Stimulated activated CD8-positive, alpha-beta memory T cell treated with anti-CD3 and anti-CD28 coated beads, Interleukin-7, amount 100 ng/mL, for 48 hours (primary cell): Measurements from ENCODE around the gene AACS.
"Not testable (repeated sequence)": the region's sequence is repeated elsewhere in the genome, so short reads cannot be mapped to it uniquely, and the experiment has no call there.

Experiments used
- DNase-seq, 2 donors: peaks; one replicate each; pipeline ENCODE4 v3.0.0-alpha.2; 2020; ENCODE audit warnings: low read depth in 1 of 2; ENCODE audit errors: extremely low read depth in 1 of 2

Gene AACS, protein sequence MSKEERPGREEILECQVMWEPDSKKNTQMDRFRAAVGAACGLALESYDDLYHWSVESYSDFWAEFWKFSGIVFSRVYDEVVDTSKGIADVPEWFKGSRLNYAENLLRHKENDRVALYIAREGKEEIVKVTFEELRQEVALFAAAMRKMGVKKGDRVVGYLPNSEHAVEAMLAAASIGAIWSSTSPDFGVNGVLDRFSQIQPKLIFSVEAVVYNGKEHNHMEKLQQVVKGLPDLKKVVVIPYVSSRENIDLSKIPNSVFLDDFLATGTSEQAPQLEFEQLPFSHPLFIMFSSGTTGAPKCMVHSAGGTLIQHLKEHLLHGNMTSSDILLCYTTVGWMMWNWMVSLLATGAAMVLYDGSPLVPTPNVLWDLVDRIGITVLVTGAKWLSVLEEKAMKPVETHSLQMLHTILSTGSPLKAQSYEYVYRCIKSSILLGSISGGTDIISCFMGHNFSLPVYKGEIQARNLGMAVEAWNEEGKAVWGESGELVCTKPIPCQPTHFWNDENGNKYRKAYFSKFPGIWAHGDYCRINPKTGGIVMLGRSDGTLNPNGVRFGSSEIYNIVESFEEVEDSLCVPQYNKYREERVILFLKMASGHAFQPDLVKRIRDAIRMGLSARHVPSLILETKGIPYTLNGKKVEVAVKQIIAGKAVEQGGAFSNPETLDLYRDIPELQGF

DNA sequence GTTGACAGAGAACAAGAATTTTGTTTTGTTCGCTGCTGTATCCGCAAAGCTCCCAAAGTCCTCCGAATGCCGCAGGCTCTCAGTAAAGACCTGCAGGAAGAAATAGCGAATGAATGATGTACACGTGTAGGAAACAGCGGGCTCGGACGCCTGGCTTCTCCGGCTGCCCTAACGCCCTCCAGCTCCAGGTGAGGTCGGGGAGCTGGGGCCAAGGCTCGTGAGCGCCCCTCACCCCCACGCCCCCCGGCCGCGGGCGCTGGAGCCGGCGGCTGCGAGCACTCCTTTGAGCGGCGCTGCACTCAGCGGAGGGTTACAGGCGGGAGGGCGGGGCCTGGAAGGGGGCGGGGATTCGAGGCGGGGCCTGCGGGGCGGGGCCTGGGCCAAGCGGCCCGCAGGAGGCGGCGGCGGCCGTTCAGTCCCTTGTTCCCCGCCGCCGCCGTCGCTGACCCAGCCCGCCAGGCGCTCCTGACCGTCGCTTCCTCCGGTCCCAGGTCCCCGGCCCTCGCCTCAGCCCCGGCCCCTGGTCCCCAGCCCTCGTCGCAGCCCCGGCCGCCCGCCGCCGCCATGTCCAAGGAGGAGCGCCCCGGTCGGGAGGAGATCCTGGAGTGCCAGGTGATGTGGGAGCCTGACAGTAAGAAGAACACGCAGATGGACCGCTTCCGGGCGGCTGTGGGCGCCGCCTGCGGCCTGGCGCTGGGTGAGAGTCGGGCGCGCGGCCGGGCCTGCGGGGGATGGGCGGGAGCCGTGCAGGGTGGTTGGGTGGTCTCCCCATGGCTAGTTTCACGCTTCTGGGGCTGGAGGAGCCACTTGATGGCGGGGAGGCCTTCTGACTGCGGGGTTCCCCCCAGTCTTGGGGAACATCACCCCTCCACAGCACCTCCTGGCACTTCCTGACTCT lies at the start of gene AACS:
TSS of gene AACS (plus strand) at position 415 of the 898 bp plus-strand sequence. CDS start at position 565, 150 bp downstream.
- DNase-seq = peak; percentile 34 to 48

DNA sequence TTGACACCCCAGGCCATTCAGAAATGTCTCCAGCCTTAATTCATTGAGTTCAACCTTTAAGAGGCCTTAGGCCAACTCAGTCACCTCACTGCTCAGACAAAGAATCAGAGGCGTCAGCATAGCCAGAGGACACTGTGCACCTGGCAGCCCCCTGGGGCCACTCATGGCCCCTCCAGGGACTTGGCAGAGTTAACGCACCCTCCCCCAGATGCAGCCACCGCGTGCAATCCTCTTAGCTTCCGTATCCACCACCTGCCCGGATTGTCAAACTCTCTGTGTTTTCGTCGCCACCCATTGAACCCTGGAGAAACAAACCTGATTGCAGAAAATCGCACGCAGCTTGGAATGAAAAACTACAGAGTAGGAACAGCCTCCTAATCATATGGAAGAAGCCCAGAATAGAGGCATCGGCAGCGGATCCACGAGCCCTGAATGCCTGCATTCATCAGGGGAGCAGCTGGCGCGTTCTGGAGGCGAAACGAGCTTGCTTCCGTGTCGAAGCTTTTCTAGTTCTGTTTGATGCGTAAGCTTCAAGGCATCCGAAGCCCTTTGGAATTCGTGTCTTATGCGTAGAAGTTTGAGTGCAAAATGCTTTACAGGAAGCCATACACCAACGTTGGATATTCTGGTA lies 49.4 kb upstream of the AACS start:
- DNase-seq = no peak

DNA sequence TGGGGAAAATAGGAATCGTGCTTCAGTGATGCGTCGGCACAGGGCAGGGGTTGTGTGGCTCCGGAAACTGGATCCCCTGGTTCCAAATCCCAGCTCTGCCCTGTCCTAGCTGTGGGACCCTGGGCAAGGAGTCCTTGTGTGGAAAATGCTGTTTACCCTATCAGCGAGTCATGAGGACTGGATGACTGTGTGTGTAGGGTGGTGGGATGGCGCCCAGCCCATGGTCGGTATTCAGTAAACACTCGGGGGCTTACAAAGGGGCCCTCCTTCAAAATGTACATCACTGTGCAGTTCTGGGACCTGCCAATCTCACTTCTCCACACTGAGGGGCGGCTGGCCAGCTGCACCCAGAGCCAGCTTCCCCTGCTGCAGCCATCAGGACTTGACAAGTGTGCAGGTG lies 47.4 kb upstream of the AACS start:
- no peak for DNase-seq

DNA sequence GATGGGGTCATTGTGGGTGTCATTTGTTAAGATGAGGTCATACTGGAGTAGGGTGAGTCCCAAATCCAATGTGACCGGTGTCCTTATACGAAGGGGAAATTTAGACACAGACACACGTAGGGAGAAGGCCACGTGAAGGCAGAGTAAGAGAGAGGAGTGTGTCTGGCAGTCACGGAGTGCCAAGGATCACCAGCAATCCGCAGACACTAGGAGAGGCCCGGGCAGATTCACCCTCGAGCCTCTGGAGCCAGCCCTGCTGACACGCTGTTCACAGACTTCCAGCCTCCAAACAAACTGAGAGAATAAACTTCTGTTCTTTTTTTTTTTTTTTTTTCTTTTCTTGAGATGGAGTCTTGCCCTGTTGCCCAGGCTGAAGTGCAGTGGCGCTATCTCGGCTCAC lies 46.9 kb upstream of the AACS start:
- no peak for DNase-seq

DNA sequence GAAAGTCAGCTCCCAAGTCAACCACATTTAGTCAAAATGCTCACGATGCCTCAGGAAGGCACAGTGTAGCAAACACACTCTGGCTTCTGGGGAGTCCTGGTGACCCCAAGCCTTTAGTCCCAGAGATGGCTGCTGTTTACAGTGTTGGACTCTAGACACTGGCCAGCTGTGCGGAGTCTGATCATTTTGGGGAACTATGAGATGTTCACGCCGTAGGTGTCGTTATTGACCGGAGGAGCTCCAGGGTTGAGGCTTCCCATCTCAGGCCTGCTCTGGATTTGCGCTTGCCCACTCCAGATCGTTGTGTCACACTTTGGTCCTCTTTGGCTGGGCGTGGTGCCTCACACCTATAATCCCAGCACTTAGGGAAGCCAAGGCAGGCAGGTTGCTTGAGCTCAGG lies 44.1 kb upstream of the AACS start:
- no peak for DNase-seq

DNA sequence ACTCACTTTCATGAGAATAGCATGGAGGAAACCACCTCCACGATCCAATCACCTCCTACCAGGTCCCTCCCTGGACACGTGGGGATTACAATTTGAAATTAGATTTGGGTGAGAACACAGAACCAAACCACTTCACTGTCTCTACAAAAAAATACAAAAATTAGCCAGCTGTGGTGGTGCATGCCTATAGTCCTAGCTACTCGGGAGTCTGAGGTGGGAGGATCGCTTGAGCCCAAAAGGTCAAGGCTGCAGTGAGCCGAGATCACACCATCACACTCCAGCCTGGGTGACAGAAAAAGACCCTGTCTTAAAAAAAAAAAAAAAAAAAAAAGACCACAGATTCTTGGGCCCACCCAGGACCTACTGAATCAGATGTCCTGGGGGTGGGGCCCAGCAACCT lies 43.5 kb upstream of the AACS start:
- no peak for DNase-seq

DNA sequence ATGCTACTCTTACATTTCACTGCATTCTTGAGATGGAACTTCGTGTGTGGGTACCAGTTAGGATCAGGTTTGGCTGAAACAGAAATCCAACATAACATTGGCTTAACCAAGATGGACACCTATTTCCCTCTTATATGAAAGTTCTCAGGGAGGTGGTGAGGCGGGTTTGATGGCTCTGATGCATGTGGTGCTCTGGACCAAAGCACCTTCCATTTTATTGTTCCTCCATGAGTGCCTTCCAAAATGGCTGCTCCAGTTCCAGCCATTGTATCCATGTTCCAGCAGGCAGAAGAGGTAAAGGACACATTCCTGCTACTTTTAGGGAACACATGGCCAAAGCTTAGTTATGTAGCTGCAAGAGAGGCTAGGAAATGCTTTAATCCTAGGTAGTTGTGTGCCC lies 42.2 kb upstream of the AACS start:
- no peak for DNase-seq

DNA sequence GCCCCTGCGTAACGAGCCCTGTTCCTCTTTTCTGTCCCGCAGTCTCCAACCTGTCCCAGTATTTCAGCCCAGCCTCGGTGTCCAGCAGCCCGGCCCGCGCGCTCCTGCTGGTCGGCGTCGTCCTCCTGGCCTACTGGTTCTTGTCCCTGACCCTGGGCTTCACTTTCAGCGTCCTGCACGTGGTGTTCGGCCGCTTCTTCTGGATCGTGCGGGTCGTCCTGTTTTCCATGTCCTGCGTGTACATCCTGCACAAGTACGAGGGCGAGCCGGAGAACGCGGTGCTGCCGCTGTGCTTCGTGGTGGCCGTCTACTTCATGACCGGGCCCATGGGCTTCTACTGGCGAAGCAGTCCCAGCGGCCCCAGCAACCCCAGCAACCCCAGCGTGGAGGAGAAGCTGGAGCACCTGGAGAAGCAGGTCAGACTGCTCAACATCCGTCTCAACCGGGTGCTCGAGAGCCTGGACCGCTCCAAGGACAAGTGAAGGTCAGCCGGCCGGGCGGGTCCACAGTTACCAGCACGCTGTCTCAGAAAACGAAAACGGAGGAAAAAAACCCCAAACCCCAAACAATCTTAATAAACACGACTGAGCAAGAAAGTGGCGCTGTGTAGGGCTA lies 40.2 kb upstream of the AACS start:
- DNase-seq = no peak

DNA sequence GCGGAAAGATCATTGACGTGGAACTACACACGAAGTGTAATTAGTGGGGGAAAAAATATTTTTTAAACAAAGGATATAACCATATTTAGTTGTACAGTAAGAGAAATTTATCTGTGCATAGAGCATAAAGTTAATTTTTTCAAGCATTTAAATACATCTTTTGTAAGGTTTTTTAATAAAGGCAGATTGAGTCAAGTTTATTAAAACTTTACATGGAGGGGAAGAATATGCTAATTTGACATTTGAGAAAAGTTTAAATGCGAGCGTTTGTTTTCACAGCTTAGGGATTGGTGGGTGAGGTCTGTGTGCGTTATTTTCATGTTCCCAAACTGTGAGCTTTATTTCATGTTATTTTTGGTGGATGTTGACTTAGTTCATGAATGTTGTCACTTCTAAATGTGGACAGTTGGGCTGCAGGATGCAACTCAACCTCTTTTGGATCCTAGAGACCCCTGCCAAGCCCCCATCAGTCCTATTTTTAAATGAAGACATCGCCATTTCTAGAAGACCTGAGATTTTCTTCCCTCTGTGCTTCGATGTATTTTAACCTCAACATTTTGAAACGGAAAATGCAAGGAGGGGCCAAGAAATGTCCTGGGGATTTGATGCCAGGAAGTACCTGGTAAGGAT lies 39.5 kb upstream of the AACS start:
- no peak for DNase-seq

DNA sequence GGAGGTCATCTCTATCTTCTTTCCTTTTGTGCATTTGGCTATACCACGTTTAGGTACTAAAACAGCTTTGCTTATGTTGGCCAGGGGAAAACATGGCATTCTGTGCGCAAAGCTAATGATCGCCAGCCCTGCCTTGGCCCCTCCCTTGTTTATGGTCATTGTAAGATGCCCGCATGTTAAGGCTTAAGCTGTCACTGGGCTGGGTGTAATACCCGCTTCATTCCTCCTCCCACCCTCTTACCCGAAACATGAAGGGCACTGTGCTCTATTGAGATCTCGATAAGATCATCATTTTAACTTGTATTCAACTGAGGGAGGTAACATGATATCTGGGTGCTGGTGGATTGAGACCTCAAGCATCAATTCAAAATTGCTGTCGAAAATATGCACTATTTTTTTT lies 37.1 kb upstream of the AACS start:
- no peak for DNase-seq

DNA sequence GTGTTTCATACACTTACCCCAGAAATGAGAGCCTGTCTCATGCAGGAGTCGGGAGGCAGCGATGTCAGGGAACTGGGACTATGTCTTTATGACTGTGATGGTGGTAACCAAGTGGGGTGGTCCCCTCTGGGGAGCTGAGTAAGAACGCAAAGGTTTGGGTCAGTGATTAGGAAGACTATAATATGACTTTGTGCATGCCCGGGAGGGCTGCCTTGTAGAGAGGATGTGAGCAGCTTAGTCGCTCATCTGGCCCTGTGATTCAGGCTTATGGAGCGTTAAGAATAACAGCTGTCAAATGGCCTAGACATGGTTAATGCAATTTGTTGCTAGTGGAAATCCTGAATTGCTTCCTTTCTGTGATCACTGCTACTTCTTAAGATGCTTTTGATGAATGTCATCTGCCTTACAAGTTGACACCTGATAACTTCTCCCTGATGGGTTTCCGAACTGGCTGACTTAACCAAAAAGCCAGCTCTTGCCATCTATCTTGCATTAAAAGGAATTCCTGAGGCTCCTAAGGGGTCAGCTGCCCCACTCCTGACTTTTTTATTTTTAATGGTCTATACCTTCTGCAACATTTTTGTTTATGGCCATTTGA lies 35.4 kb upstream of the AACS start:
- DNase-seq = no peak

DNA sequence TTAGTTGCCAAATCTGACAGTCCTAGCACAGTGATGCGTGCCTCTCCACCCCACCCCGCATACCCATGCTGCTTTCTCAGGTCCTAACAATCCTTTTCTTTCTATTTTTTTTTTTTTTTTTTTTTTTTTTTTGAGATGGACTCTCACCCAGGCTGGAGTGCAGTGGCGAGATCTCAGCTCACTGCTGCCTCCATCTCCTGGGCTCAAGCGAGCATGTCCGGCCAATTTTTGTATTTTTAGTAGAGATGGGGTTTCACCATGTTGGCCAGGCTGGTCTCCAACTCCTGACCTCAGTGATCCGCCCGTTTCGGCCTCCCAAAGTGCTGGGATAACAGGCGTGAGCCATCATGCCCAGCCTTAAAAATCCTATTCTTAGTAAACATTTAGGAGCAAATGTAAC lies 33.8 kb upstream of the AACS start:
- not testable (repeated sequence) for DNase-seq

DNA sequence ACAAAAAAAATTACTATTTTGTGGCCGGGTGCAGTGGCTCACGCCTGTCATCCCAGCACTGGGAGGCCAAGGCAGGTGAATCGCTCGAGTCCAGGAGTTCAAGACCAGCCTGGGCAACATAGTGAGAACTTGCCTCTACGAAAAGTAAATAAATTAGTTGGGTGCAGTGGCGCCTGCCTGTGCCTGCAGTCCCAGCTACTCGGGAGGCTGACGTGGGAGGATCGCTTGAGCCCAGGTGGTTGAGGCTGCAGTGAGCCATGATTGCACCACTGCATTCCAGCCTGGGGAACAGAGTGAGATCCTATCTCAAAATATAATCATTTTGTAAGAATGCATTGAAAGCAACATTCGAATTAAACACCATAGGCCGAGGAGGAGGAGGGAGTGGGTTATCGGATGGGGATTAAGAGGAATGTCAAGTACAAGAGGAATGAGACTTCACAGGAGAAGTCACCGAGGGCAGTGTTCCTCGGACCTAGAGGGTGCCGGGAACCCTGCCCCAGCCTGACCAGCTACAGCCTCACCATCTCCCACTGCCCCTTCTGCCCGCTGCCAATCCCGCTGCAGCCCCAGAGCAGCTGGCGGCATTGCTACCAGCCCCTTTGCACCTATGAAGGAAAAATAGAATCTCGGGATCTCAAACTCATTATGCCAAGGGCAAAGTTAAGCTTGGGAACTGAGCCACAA lies 32.6 kb upstream of the AACS start:
- no peak for DNase-seq

DNA sequence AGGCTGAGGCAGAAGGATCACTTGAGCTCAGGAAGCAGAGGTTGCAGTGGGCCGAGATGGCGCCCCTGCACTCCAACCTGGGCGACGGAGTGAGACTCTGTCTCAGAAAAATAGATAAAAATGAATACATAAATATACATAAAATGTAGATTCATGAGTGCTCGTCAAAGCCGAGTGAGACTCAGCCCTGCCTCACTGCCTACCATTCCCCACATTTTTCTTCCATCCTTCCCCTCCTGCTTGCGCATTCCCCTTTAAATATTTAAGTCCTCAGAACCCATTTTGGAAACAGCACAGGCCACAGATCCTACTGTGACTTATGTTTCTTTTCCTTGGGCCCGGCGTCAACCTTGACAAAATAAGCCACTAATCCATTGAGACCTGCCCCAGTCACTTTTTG lies 31.9 kb upstream of the AACS start:
- DNase-seq = no peak

DNA sequence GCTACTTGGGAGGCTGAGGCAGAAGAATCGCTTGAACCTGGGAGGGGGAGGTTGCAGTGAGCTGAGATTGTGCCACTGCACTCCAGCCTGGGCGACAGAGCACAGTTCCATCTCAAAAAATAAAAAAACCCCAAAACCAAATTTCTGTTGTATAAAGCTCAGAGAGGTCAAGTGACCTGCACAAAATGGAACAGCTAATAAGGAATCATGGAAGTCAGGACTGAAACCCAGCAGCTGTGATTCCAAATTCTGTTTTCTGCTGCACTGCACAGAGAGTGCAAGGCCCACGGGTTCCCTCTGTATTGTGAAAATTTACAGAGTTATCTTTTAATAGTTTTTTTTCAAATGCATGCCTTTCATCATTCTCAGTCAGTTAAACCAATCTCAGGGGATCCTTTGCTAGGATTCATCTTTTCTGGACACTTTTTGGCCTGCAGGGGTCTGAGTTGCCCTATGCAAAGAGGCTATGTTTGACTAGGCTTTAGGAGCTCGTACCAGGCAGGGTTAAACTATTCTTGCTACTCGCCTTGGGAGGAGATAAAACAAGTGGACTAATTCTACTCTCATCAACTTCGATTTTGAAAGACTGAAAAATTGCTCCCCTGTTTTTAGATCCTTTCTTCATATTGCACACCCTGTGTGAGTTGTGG lies 26.1 kb upstream of the AACS start:
- DNase-seq = no peak

DNA sequence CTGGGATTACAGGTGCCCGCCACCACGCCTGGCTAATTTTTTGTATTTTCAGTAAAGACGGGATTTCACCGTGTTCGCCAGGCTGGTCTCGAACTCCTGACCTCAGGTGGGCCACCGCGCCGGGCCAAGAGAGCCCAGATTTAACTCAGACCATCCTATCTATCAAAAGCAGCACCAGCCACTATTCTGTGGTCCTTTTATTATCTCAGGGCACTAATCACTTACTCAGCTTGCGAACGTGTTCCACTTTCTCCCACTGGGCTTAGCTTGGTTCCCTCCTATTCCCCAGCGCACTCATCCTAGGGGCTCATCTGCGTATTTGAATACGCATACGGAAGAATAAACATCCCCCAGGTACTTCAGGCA lies 16.2 kb upstream of the AACS start:
- DNase-seq = no peak

DNA sequence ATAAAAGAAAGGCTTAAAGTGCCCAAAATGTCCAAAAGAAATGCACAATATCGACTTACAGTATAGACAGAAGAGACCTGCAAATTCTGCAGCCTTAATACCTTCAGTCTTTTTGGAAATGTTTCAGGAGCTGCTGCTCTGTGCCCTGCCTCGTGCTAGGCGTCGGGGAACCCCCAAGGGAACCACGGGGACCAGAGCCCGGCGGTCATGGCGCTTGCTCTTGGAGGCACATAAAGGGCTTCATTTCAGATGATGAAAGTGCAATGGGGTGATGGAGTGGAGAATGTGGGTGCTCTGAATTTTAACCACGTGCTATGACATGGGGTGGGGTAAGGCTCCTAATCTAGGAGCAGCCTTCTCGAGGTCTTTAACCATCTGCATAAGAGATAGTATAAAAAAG lies 14.8 kb upstream of the AACS start:
- no peak for DNase-seq

DNA sequence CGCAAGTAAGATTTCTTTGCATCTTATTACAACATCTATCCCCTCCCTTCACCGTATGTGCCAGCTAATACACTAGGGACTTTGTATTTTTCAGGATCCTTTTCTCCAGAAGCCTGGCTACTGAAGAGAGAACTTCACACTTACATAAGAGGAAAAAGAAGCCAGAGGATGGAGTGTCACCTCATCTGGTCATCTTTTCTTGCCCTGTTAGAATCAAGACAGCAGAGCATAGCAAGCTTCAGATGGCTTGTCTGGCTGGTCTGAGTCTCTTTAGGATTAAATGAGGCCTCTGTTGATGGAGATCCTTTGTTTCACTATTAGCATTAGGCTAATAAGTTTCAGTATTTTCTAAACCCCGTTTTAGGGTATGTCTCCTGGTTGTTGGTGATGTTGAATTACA lies 14.4 kb upstream of the AACS start:
- no peak for DNase-seq

DNA sequence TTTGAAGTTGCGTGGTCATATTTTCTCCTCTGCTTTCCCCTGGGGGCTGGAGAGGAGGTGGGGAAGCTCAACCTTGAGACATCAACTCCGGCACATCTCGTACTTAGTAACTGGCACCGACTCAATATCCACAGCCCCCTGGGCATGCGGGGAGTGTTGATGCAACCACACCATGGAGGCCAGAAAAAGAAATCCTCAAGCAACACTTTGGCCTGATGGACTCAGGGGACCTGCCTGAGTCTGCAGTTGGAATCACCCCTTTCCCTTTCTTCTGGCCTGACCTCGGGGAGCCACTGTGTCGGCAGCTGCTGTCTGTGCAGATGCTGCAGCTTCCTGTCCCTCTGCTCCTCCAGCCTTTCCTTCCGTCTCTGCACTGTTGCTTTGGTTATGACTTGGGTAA lies 11.4 kb upstream of the AACS start:
- no peak for DNase-seq
